HG03460 (cell line): ENCODE measurements around the gene TMEM117.

Experiments used
- ATAC-seq: cut with Tn5 transposase; IDR thresholded peaks from one replicate; pipeline ENCODE4 v1.9.1; 2021; ENCODE audit not compliant: unreplicated experiment

The TMEM117 gene

GRCh38 chr12:43951286-43951685 lies 115.4 kb downstream of the TMEM117 start:
- no peak for ATAC-seq

DNA sequence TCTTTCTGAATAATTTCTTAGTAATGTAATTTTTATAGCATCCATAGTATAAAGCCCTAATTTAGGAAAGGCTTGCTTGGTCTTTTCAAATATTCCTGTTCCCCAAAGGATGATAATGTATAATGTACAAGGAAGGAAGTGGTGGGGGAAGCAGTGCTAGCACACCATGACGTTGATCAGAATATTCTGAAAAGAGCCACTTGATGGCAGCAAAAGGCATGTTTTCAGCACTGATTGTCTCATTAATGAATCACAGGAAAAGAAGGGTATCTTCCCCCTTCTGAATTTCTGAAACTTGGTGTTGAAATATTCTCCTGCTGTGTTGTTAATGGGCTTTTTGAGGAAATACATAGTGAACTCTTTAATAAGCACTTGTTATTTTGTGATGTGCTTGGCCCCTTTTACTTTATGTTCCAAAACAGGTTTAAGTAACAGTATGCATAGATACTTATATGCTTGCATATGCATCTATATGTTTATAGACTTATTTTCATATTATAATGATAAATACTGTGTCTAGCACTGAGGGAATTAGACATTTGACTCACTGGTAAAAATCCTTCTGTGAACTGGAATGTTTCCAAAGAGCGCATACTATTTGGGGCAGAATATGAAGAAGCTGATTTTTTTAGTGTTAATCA lies 122.0 kb downstream of the TMEM117 start:
- peak; percentile 99 for ATAC-seq

DNA sequence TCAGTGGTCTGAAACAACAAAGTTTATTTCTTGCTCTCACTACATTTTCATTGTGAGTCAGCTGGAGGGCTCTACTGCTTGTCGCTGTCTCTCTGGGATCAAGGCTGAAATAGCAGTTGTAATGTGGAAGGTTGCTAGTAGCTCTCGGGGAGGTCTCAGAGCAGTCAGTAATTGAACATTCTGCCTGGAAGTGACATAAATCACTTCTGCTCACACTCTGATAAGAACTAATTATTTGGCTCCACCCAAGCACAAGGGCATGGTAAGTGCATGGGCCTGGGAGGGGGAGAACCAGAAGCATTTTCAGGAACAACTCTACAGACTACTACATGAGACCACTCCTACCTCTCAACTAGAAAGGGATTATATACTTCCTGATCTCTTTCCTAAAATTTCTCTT lies 128.2 kb downstream of the TMEM117 start:
- no peak for ATAC-seq

- no peak for ATAC-seq
Observed at GRCh38 chr12:43964961-43965360, 129.1 kb downstream of the TMEM117 start.

- ATAC-seq, result no peak
Observed at GRCh38 chr12:43965899-43966298, 130.0 kb downstream of the TMEM117 start.

GRCh38 chr12:43968736-43969135 lies 132.9 kb downstream of the TMEM117 start:
- ATAC-seq, result no peak

GRCh38 chr12:43969882-43970281 lies 134.0 kb downstream of the TMEM117 start:
- ATAC-seq, result no peak

- ATAC-seq, result no peak
Observed at GRCh38 chr12:43973385-43973784, 137.5 kb downstream of the TMEM117 start.

DNA sequence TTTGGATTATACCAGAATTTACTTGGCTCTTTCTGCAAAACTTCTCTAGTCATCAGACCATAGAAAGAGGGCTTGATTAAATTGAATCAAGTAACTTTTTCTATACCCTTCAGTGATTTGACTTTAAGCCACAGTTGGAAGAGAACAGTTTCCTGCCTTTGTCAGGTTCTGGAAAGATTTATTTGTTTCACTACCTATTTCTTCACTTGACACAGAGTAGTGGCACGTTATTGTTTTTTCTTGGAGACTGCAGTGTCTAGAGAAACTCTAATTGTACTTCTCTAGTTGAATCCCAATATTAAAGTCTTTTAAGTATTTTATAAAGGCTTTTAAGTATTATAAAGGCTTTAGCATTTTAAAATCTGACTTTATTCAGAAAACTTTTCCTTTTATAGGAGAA lies 138.1 kb downstream of the TMEM117 start:
- no peak for ATAC-seq

DNA sequence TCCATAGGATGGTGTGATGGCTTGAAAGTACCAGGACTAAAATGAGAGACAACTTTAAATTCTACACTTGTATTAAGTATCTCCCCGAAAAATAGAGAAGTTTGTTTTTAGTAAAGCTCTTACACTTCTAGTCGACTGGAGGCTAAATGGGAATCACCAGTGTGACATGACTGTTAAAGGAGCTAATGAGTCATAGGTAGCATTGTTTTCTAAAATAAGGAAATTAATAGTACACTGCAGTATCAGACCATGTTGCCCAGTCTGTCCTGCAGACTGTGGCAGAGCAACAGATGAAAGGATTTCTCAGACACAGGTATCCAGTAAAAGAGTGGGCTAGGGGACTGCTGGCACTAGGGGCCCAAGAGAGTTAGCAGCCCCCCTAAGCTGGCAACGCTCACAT lies 140.1 kb downstream of the TMEM117 start:
- no peak for ATAC-seq

- ATAC-seq, result no peak
Observed at GRCh38 chr12:43978556-43978955, 142.7 kb downstream of the TMEM117 start.

DNA sequence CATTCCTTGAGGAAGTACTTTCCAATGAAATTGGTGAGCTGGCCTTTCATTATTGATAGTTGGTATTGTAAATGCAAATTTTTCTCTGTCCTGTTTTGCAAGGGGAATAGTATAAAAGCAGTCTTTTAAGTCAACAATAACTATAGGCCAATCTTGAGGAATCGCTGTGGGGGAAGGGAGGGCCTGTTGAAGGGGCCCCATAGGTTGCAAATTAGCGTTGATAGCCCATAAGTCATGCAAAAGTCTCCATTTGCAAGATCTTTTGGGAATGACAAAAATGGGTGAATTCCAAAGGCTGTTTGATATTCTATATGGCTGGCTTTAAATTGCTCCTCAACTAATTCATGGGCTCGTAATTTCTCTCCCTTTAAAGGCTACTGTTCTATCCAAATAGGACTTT lies 143.6 kb downstream of the TMEM117 start:
- no peak for ATAC-seq

DNA sequence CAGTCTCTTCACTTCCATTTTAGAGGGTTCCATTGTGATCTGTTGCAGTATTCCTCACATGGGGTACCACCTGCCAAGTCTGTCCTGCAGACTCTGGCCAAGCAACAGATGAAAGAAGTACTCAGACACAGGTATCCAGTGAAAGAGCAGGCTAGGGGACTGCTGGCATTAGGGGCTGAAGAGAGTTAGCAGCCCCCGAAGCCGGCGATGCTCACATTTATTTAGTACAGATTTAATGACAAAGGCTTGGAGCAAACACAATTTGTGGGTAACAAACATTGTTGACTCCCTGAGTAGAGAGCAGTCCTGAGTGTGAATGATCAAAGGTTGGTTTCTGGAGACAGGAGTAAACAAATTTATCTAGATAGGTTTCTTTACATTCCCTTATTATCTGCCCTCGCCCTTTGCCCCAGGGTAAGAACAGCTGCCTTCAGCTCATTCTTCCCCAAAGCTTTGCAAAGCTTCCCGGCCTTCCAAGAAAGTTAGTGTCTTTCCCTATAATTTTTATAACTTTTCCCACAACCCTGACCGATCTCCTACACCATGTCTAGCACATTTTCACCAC lies 144.8 kb downstream of the TMEM117 start:
- no peak for ATAC-seq

DNA sequence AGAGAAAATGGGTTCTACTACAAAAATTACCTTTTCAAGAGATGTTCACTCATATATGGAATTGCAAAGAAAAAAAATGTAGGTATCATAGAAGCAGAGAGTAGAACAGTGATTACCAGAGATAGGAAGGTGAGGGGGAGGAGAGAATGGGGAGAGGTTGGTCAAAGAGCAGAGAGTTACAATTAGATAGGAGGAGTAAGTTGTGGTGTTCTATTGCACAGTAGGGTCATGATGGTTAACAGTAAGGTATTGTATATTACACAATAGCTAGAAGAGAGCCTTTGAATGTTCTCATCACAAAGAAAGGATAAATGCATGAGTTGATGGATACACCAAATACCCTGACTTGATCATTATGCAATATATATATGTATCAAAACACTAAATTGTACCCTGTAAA lies 145.8 kb downstream of the TMEM117 start:
- no peak for ATAC-seq

GRCh38 chr12:43982544-43982943 lies 146.7 kb downstream of the TMEM117 start:
- no peak for ATAC-seq

GRCh38 chr12:43988838-43989560 lies 153.1 kb downstream of the TMEM117 start:
- ATAC-seq, result peak; percentile 96

DNA sequence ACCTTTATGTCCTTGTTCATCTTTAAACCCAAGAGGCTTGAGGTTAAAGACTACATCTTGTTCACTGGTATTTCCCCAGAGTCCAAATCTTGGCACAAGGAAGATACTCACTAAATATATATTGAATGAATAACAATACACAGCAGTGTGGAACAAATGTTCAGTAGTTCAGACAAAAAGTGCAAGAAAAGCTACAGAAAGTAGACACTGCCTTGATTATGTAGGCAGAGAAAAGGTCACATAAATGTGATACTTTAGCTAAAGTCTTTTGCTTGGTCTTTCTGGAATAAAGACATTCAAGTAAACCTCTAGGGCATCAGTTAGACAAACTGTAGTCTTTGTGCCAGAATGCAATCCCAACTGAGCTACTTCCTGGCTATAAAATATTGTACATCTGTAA lies 157.0 kb downstream of the TMEM117 start:
- ATAC-seq, result no peak

- peak; percentile 96 for ATAC-seq
Observed at GRCh38 chr12:44000309-44000952, 164.6 kb downstream of the TMEM117 start.

- no peak for ATAC-seq
Observed at GRCh38 chr12:44002607-44003006, 166.7 kb downstream of the TMEM117 start.

GRCh38 chr12:44003721-44004120 lies 167.8 kb downstream of the TMEM117 start:
- ATAC-seq, result no peak

DNA sequence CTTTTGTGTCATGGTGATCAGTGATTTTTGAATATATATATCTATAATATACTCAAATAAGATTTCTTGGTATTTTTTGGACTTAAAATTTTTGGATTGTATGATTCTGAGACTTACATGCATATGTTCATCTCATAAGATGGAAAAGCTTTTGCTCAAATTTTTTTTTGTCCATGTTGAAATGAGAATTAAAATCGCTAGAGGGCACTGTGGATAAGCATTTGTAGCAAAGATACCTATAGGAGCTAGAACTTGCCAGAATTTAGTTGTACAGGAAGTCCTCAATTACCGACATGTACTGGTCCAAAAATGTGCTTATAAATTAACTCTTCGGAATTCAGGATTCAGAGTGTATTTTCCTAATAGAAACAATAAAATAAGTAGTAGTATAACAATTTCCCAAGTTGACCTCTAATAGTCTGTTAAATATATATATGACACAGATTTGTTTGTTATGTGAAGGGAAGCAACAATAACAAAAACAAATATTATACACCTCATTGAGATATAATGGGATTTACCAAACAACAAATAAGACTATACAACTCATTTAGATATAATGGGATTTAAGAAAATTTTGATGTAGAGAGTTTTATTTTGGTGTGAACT lies 179.6 kb downstream of the TMEM117 start:
- ATAC-seq, result peak; percentile 69

- ATAC-seq, result no peak
Observed at GRCh38 chr12:44017216-44017615, 181.3 kb downstream of the TMEM117 start.
